HG03520 (cell line): ENCODE measurements around the gene CT45A9.
"Not testable (repeated sequence)": the region's sequence is repeated elsewhere in the genome, so short reads cannot be mapped to it uniquely, and the experiment has no call there.

Source experiments
- ATAC-seq: cut with Tn5 transposase; IDR thresholded peaks from one replicate; pipeline ENCODE4 v1.9.1; 2021; ENCODE audit warnings: mild to moderate bottlenecking, moderate library complexity; ENCODE audit not compliant: unreplicated experiment

CT45A9 gene

GRCh38 chrX:135871712-135872111, at the start of gene CT45A9:
TSS of gene CT45A9 (minus strand) at chrX:135871812. CDS start at chrX:135868061, 3,751 bp downstream.
- not testable (repeated sequence) for ATAC-seq

- not testable (repeated sequence) for ATAC-seq
Measured at GRCh38 chrX:135920516-135920915, 48.9 kb upstream of the CT45A9 start.

- ATAC-seq, result no peak
Measured at GRCh38 chrX:135914404-135914803, 42.8 kb upstream of the CT45A9 start.

- no peak for ATAC-seq
Measured at GRCh38 chrX:135910251-135910650, 38.6 kb upstream of the CT45A9 start.

GRCh38 chrX:135893294-135893817, 21.7 kb upstream of the CT45A9 start, which contains the start of the genes CT45A10 and SAGE1:
TSS of gene CT45A10 (minus strand) at chrX:135893444. CDS start at chrX:135885344, 8,100 bp downstream.
TSS of gene SAGE1 (plus strand) at chrX:135893716. CDS start at chrX:135896243, 2,527 bp downstream.
- ATAC-seq, result no peak

- no peak for ATAC-seq
Measured at GRCh38 chrX:135892781-135893180, 21.2 kb upstream of the CT45A9 start.

GRCh38 chrX:135890087-135890585, 18.5 kb upstream of the CT45A9 start:
- no peak for ATAC-seq

- ATAC-seq, result not testable (repeated sequence)
Measured at GRCh38 chrX:135888976-135889375, 17.4 kb upstream of the CT45A9 start.

GRCh38 chrX:135888230-135888629, 16.6 kb upstream of the CT45A9 start:
- ATAC-seq, result not testable (repeated sequence)

- ATAC-seq, result not testable (repeated sequence)
Measured at GRCh38 chrX:135882741-135883140, 11.1 kb upstream of the CT45A9 start.

GRCh38 chrX:135854438-135854837, 17.2 kb downstream of the CT45A9 start, which contains the start of gene CT45A8:
TSS of gene CT45A8 (minus strand) at chrX:135854538. CDS start at chrX:135850783, 3,755 bp downstream.
- ATAC-seq, result not testable (repeated sequence)

- ATAC-seq, result not testable (repeated sequence)
Measured at GRCh38 chrX:135837180-135837579, 34.4 kb downstream of the CT45A9 start, which contains the start of gene CT45A7. TSS of gene CT45A7 (minus strand) at chrX:135837280. CDS start at chrX:135833533, 3,747 bp downstream.

- not testable (repeated sequence) for ATAC-seq
Measured at GRCh38 chrX:135819912-135820311, 51.7 kb downstream of the CT45A9 start, which contains the start of gene CT45A2. TSS of gene CT45A2 (minus strand) at chrX:135820012. CDS start at chrX:135816265, 3,747 bp downstream.
